ENCODE data around the gene FOXQ1. TPM values are rescaled to one million over a fixed set of nuclear protein-coding genes. Genes with fewer than 3 reads are reported as not detected.

Gene FOXQ1
- total and polyA plus RNA-seq, 2 donors (not counting 3 experiments of a cell fraction or from before 2014, with no cell fraction given): not detected

DNA sequence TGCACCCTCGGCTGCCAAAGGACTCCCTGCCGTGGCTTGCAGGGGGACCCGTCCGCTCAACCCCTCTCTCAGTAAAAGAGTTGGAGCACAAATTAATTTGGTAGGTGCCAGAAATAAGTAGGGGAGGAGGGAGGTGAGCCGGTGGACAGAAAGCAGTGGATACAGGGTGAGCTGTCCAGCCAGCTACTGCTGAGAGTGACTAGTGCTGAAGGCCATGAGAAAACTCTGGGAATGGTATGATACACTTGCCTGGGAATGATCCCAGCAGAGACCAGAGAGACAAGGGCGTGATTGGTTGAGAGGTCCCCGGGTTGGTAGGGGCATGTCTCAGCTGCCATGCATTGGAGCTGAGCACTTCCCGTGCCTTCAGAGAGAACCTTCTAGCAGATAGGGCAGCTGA lies 15.7 kb downstream of the FOXQ1 start:
- H3K9me3 ChIP-seq (replicated peaks; ENCODE audit: control insufficient read depth, insufficient read depth, low read length): no peaks in the 10 kb centered on the region
- no TSS peak for BruUV-seq (replicated peaks)
- no peaks in the 10 kb centered on the region for H3K27me3 ChIP-seq (ENCODE audit: control insufficient read depth in 2 of 2, insufficient read depth in 2 of 2, low read length in 2 of 2)
- no peaks in the 10 kb centered on the region for H4K20me1 ChIP-seq (replicated peaks; ENCODE audit: control insufficient read depth, extremely low read depth, insufficient read depth, low read length)
- FAIRE-seq (no peak), DNase-seq (ENCODE audit: low read depth, low spot score) (no peak)
- no peaks in the 10 kb centered on the region for H3K79me2 ChIP-seq (ENCODE audit: control insufficient read depth, insufficient read depth, low read length)
- H3K4me1 ChIP-seq (ENCODE audit: control insufficient read depth, extremely low read depth, insufficient read depth, low read length): no peaks in the 10 kb centered on the region
- TF ChIP-seq MYC (IDR thresholded peaks at IDR 0.05; ENCODE audit: low read depth, low read length): no peak
- H3K4me3 ChIP-seq (replicated peaks in 1 of 3; ENCODE audit: insufficient read depth in 1 of 3, low read depth in 1 of 3, low read length in 3 of 3): no peak overlapping the region
- no peak overlapping the region for H2AFZ ChIP-seq (ENCODE audit: low read depth, low read length)
- no peak overlapping the region for H3K4me2 ChIP-seq (ENCODE audit: insufficient read depth, low read length)
- intact Hi-C loops (cut with micrococcal nuclease): no loop called here
- ChIA-PET POLR2A (no interaction called here), CTCF (no interaction called here)
- H3K27ac ChIP-seq (ENCODE audit: insufficient read depth, low read depth, low read length): no peak overlapping the region
- no peaks in the 10 kb centered on the region for H3K9me1 ChIP-seq (replicated peaks; ENCODE audit: control insufficient read depth, extremely low read depth, insufficient read depth, low read length)
- dilution Hi-C loops (cut with MboI; ENCODE audit: extremely low pct_ligation_motif_present, low sequenced_read_pairs): no loop called here
- H3K9ac ChIP-seq (replicated peaks; ENCODE audit: extremely low read depth, insufficient read depth, low read length): no peak overlapping the region
- no peaks in the 10 kb centered on the region for H3K36me3 ChIP-seq (ENCODE audit: control insufficient read depth in 2 of 2, extremely low read depth in 1 of 2, insufficient read depth in 2 of 2, low read length in 2 of 2)

DNA sequence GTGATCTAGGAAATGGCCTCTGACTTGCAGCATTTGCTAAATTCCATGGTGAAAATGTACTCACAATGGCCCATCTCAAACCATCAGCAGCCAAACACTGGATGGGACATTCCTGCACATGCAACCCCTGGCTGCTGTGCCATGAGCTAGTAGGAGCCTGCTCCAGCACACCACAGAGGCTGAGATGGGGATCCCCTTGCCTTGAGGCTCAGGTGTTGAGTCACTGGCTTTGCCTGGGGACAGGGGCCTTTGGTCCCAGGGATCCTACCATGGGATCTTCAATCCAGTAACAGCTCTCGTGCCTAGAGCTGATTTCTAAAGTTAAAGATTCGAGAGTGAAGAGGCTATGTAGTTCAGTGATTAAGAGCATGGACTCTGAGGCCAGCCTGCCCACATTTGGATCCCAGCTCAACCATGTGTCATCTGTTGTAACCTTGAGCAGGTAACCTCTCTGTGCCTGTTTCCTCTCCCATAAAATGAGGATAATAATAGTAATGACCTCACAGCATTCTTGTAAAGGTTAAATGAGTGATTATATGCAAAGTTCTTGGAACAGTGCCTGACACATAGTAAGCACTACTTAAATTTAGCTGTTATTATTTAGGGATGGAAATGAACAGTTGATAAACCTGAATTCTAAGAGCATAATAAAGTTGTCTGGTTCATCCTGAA lies 16.4 kb downstream of the FOXQ1 start:
- H3K9me3 ChIP-seq (replicated peaks; ENCODE audit: control insufficient read depth, insufficient read depth, low read length): no peaks in the 10 kb centered on the region
- ChIA-PET CTCF (no interaction called here), POLR2A (no interaction called here)
- H3K4me2 ChIP-seq (ENCODE audit: insufficient read depth, low read length): no peak overlapping the region
- H3K27ac ChIP-seq (ENCODE audit: insufficient read depth, low read depth, low read length): no peak overlapping the region
- no peaks in the 10 kb centered on the region for H3K36me3 ChIP-seq (ENCODE audit: control insufficient read depth in 2 of 2, extremely low read depth in 1 of 2, insufficient read depth in 2 of 2, low read length in 2 of 2)
- dilution Hi-C loops (cut with MboI; ENCODE audit: extremely low pct_ligation_motif_present, low sequenced_read_pairs) (no loop called here), intact Hi-C loops (cut with micrococcal nuclease) (no loop called here)
- H3K9me1 ChIP-seq (replicated peaks; ENCODE audit: control insufficient read depth, extremely low read depth, insufficient read depth, low read length): no peaks in the 10 kb centered on the region
- TF ChIP-seq GATA2 (IDR thresholded peaks at IDR 0.05; ENCODE audit: insufficient read depth, insufficient read length, low read depth, low read length): no peak
- TF ChIP-seq POLR2A (IDR thresholded peaks at IDR 0.05; ENCODE audit: low read depth, low read length): no peak
- no peak for TF ChIP-seq FOS (IDR thresholded peaks at IDR 0.05; ENCODE audit: borderline replicate concordance, insufficient read depth, low read length)
- no peak for FAIRE-seq
- no peak overlapping the region for H2AFZ ChIP-seq (ENCODE audit: low read depth, low read length)
- no peaks in the 10 kb centered on the region for H3K4me1 ChIP-seq (ENCODE audit: control insufficient read depth, extremely low read depth, insufficient read depth, low read length)
- no peaks in the 10 kb centered on the region for H3K27me3 ChIP-seq (ENCODE audit: control insufficient read depth in 2 of 2, insufficient read depth in 2 of 2, low read length in 2 of 2)
- no peak overlapping the region for H3K9ac ChIP-seq (replicated peaks; ENCODE audit: extremely low read depth, insufficient read depth, low read length)
- H3K4me3 ChIP-seq (replicated peaks in 1 of 3; ENCODE audit: insufficient read depth in 1 of 3, low read depth in 1 of 3, low read length in 3 of 3): no peak overlapping the region
- no peak for DNase-seq (ENCODE audit: low read depth, low spot score)
- H4K20me1 ChIP-seq (replicated peaks; ENCODE audit: control insufficient read depth, extremely low read depth, insufficient read depth, low read length): no peaks in the 10 kb centered on the region
- BruUV-seq (replicated peaks): no TSS peak
- no peaks in the 10 kb centered on the region for H3K79me2 ChIP-seq (ENCODE audit: control insufficient read depth, insufficient read depth, low read length)

Data from endothelial cell of umbilical vein (primary cell).